T-cell (primary cell): Measurements from ENCODE around the gene LRRIQ1. TPM values are rescaled to one million over a fixed set of nuclear protein-coding genes. Genes with fewer than 3 reads are reported as not detected.

ENCODE experiments used
- ATAC-seq, 4 experiments: fragments of 200-7000 bp in 3 of 4; fragments of 150-1000 bp in 1 of 4; cut with Tn5 transposase; replicated peaks in 1 of 4; 1 replicate in 3 of 4; 2 replicates in 1 of 4; pipeline ENCODE4 v1.10.0; 2021; ENCODE audit warnings: moderate library complexity in 3 of 4, mild to moderate bottlenecking in 2 of 4, moderate number of reproducible peaks in 1 of 4
- CTCF ChIA-PET, 2 donors: fragments of 300-600 bp; sonication (Branson Sonifier 250); formaldehyde crosslinking; loops; one replicate each; lab custom pipeline; 2022; ENCODE audit warnings: antibody characterized with exemption in 2 of 2; lab: Charles Lee
- POLR2A ChIA-PET, 2 donors: fragments of 300-600 bp; sonication (Branson Sonifier 250); formaldehyde crosslinking; loops; one replicate each; lab custom pipeline; 2022; ENCODE audit warnings: antibody characterized with exemption in 2 of 2; lab: Charles Lee
- DNase-seq, 35 experiments: peaks; one replicate each; pipeline versions ENCODE4 v3.0.0 to v3.0.0-alpha.2; 2013 to 2023
- H3K27ac ChIP-seq: one replicate; pipeline ENCODE4 v1.5.1; 2013; ENCODE audit warnings: low read length
- H3K27me3 ChIP-seq, 2 experiments: replicated peaks in 1 of 2; 1 replicate in 1 of 2; 2 replicates in 1 of 2; pipeline versions ENCODE4 v1.6.1 to v1.7.0; 2013; ENCODE audit warnings: low read length in 1 of 2, mixed read lengths in 1 of 2; ENCODE audit not compliant: control insufficient read depth in 2 of 2, insufficient read depth in 2 of 2; ENCODE audit errors: extremely low read depth in 1 of 2
- H3K36me3 ChIP-seq, 2 donors: 1 replicate in 1 of 2; 2 replicates in 1 of 2; pipeline versions ENCODE4 v1.6.1 to v1.7.0; 2013; ENCODE audit warnings: low read length in 1 of 2; ENCODE audit not compliant: control insufficient read depth in 2 of 2, insufficient read depth in 1 of 2; ENCODE audit errors: extremely low read depth in 1 of 2
- H3K4me1 ChIP-seq, 2 experiments: 1 replicate in 1 of 2; 2 replicates in 1 of 2; pipeline versions ENCODE4 v1.6.1 to v1.7.0; 2013; ENCODE audit warnings: low read length in 2 of 2, mixed read lengths in 1 of 2; ENCODE audit not compliant: insufficient read depth in 2 of 2, control insufficient read depth in 1 of 2; ENCODE audit errors: extremely low read depth in 1 of 2
- H3K4me3 ChIP-seq, 2 donors: 1 replicate in 1 of 2; 2 replicates in 1 of 2; pipeline versions ENCODE4 v1.5.1 to v1.7.0; 2013; ENCODE audit warnings: mild to moderate bottlenecking in 2 of 2, low read length in 1 of 2, moderate library complexity in 1 of 2; ENCODE audit not compliant: control insufficient read depth in 1 of 2; ENCODE audit errors: extremely low read depth in 1 of 2
- H3K9me3 ChIP-seq: 2 replicates; pipeline ENCODE4 v1.7.0; 2013
- H3K27ac Mint-ChIP-seq, 2 donors: one replicate each; pipeline ENCODE4 v1.8.0; 2020 to 2021; ENCODE audit warnings: mild to moderate bottlenecking in 2 of 2, mixed read lengths in 2 of 2
- H3K27me3 Mint-ChIP-seq, 2 donors: one replicate each; pipeline ENCODE4 v1.8.0; 2021 to 2022; ENCODE audit warnings: mixed read lengths in 2 of 2
- H3K36me3 Mint-ChIP-seq: one replicate; pipeline ENCODE4 v1.8.0; 2021; ENCODE audit warnings: mixed read lengths
- H3K4me1 Mint-ChIP-seq, 3 donors: one replicate each; pipeline ENCODE4 v1.8.0; 2020 to 2022; ENCODE audit warnings: mixed read lengths in 3 of 3, mild to moderate bottlenecking in 1 of 3
- H3K4me3 Mint-ChIP-seq, 3 donors: one replicate each; pipeline ENCODE4 v1.8.0; 2020 to 2022; ENCODE audit warnings: mild to moderate bottlenecking in 3 of 3, mixed read lengths in 3 of 3, moderate library complexity in 3 of 3
- H3K9me3 Mint-ChIP-seq, 3 donors: one replicate each; pipeline ENCODE4 v1.8.0; 2020 to 2022; ENCODE audit warnings: mixed read lengths in 3 of 3
- WGBS: methylation state at CpG from one replicate; pipeline ENCODE4 v1.1.5; 2013; ENCODE audit warnings: missing lambda C conversion rate; ENCODE audit not compliant: insufficient coverage; 5-methylcytosine and 5-hydroxymethylcytosine counted together
- total RNA-seq, 35 experiments: library from RNA in 6 of 35; stranded (reverse) in 6 of 35; fragments of 120-200 nt in 1 of 35; gene quantifications; one replicate each; pipeline versions ENCODE4 v1.2.1 to v1.2.4 and lab custom pipeline; 2013 to 2026

The LRRIQ1 gene
- total RNA-seq, 5 donors from 2014 or later (not counting 1 experiment from before 2014, with no cell fraction given), result not detected

- CTCF ChIA-PET, result no interaction called here
- POLR2A ChIA-PET, result no interaction called here
- Histone ChIP-seq H3K4me3 (no peak overlapping the region), H3K9me3 (no peaks in the 10 kb centered on the region), H3K27me3 (no peaks in the 10 kb centered on the region), H3K4me1 (no peaks in the 10 kb centered on the region), H3K27ac (no peak overlapping the region), H3K36me3 (no peaks in the 10 kb centered on the region)
- Mint-ChIP-seq H3K4me1 (no peaks in the 10 kb centered on the region), H3K36me3 (no peaks in the 10 kb centered on the region), H3K27me3 (no peaks in the 10 kb centered on the region), H3K27ac (no peak overlapping the region), H3K9me3 (peaks cover 0 to 7% (median 2%) of the 10 kb centered on the region in 3 donors), H3K4me3 (no peak overlapping the region)
- ATAC-seq (no peak), DNase-seq (no peak)
- WGBS, result no CpG with 5 or more reads among the region's 2 CpGs
Observed at GRCh38 chr12:85092814-85093370, 56.7 kb downstream of the LRRIQ1 start.

GRCh38 chr12:85095501-85095900 lies 59.4 kb downstream of the LRRIQ1 start:
- H3K4me3 Mint-ChIP-seq, result no peak overlapping the region
- H3K9me3 Mint-ChIP-seq, result peaks cover 0 to 1% (median 0%) of the 10 kb centered on the region in 3 donors
- H3K4me1 Mint-ChIP-seq, result no peaks in the 10 kb centered on the region
- H3K4me3 ChIP-seq, result no peak overlapping the region
- H3K27ac Mint-ChIP-seq, result no peak overlapping the region
- POLR2A ChIA-PET, result interaction anchor here in 1 of 2 donors (0.6 kb wide), 1 partner anchor 920 kb away, joined by 12 read pairs; no protein-coding TSS in a partner anchor
- H3K4me1 ChIP-seq, result no peaks in the 10 kb centered on the region
- no peaks in the 10 kb centered on the region for H3K27me3 Mint-ChIP-seq
- no peaks in the 10 kb centered on the region for H3K36me3 Mint-ChIP-seq
- no peaks in the 10 kb centered on the region for H3K9me3 ChIP-seq
- no peaks in the 10 kb centered on the region for H3K36me3 ChIP-seq
- ATAC-seq (no peak), DNase-seq (no peak)
- CTCF ChIA-PET, result no interaction called here
- H3K27ac ChIP-seq, result no peak overlapping the region
- no peaks in the 10 kb centered on the region for H3K27me3 ChIP-seq

GRCh38 chr12:85130646-85131045 lies 94.5 kb downstream of the LRRIQ1 start:
- Histone ChIP-seq H3K27me3 (no peaks in the 10 kb centered on the region), H3K27ac (no peak overlapping the region), H3K4me3 (no peak overlapping the region), H3K36me3 (no peaks in the 10 kb centered on the region), H3K9me3 (no peaks in the 10 kb centered on the region), H3K4me1 (no peaks in the 10 kb centered on the region)
- H3K36me3 Mint-ChIP-seq, result no peaks in the 10 kb centered on the region
- WGBS, result 82% methylated on average over 3 of the region's 6 CpGs
- ChIA-PET CTCF (no interaction called here), POLR2A (no interaction called here)
- H3K27me3 Mint-ChIP-seq, result no peaks in the 10 kb centered on the region
- no peak overlapping the region for H3K27ac Mint-ChIP-seq
- H3K4me1 Mint-ChIP-seq, result no peaks in the 10 kb centered on the region
- H3K4me3 Mint-ChIP-seq, result no peak overlapping the region
- no peak for DNase-seq
- peaks cover 5 to 20% (median 5%) of the 10 kb centered on the region in 3 donors for H3K9me3 Mint-ChIP-seq
- no peak for ATAC-seq

GRCh38 chr12:85138833-85139232 lies 102.7 kb downstream of the LRRIQ1 start:
- H3K4me1 Mint-ChIP-seq, result no peaks in the 10 kb centered on the region
- H3K4me3 Mint-ChIP-seq, result no peak overlapping the region
- no peaks in the 10 kb centered on the region for H3K36me3 Mint-ChIP-seq
- peaks cover 2 to 4% (median 4%) of the 10 kb centered on the region in 3 donors for H3K9me3 Mint-ChIP-seq
- Histone ChIP-seq H3K9me3 (no peaks in the 10 kb centered on the region), H3K27me3 (no peaks in the 10 kb centered on the region), H3K4me3 (no peak overlapping the region), H3K27ac (no peak overlapping the region), H3K4me1 (no peaks in the 10 kb centered on the region), H3K36me3 (no peaks in the 10 kb centered on the region)
- no CpG with 5 or more reads among the region's 1 CpG for WGBS
- no peak for ATAC-seq
- POLR2A ChIA-PET, result no interaction called here
- no peak for DNase-seq
- CTCF ChIA-PET, result no interaction called here
- H3K27ac Mint-ChIP-seq, result no peak overlapping the region
- H3K27me3 Mint-ChIP-seq, result no peaks in the 10 kb centered on the region

- H3K27me3 ChIP-seq, result no peaks in the 10 kb centered on the region
- no peak overlapping the region for H3K27ac ChIP-seq
- H3K36me3 ChIP-seq, result no peaks in the 10 kb centered on the region
- Mint-ChIP-seq H3K27me3 (no peaks in the 10 kb centered on the region), H3K36me3 (no peaks in the 10 kb centered on the region), H3K9me3 (peaks cover 2 to 14% (median 7%) of the 10 kb centered on the region in 3 donors), H3K27ac (no peak overlapping the region), H3K4me1 (no peaks in the 10 kb centered on the region), H3K4me3 (no peak overlapping the region)
- no CpG with 5 or more reads among the region's 1 CpG for WGBS
- H3K9me3 ChIP-seq, result no peaks in the 10 kb centered on the region
- no peaks in the 10 kb centered on the region for H3K4me1 ChIP-seq
- CTCF ChIA-PET, result no interaction called here
- POLR2A ChIA-PET, result no interaction called here
- no peak for ATAC-seq
- no peak for DNase-seq
- H3K4me3 ChIP-seq, result no peak overlapping the region
Observed at GRCh38 chr12:85147331-85147730, 111.2 kb downstream of the LRRIQ1 start.

GRCh38 chr12:85152311-85152729 lies 116.2 kb downstream of the LRRIQ1 start:
- Histone ChIP-seq H3K27me3 (no peaks in the 10 kb centered on the region), H3K9me3 (no peaks in the 10 kb centered on the region), H3K4me1 (no peaks in the 10 kb centered on the region), H3K4me3 (no peak overlapping the region), H3K36me3 (no peaks in the 10 kb centered on the region), H3K27ac (no peak overlapping the region)
- Mint-ChIP-seq H3K4me3 (no peak overlapping the region), H3K36me3 (no peaks in the 10 kb centered on the region), H3K9me3 (peaks cover 0 to 4% (median 0%) of the 10 kb centered on the region in 3 donors), H3K4me1 (no peaks in the 10 kb centered on the region), H3K27me3 (no peaks in the 10 kb centered on the region), H3K27ac (no peak overlapping the region)
- ChIA-PET CTCF (no interaction called here), POLR2A (no interaction called here)
- DNase-seq (no peak), ATAC-seq (no peak)
- no CpG with 5 or more reads among the region's 2 CpGs for WGBS

GRCh38 chr12:85155791-85156190 lies 119.6 kb downstream of the LRRIQ1 start:
- H3K9me3 Mint-ChIP-seq, result no peaks in the 10 kb centered on the region
- DNase-seq (no peak), ATAC-seq (no peak)
- H3K36me3 Mint-ChIP-seq, result no peaks in the 10 kb centered on the region
- H3K4me3 Mint-ChIP-seq, result no peak overlapping the region
- H3K27me3 Mint-ChIP-seq, result no peaks in the 10 kb centered on the region
- Histone ChIP-seq H3K4me3 (no peak overlapping the region), H3K36me3 (no peaks in the 10 kb centered on the region), H3K27me3 (no peaks in the 10 kb centered on the region), H3K9me3 (no peaks in the 10 kb centered on the region), H3K4me1 (no peaks in the 10 kb centered on the region), H3K27ac (no peak overlapping the region)
- ChIA-PET POLR2A (no interaction called here), CTCF (no interaction called here)
- no peaks in the 10 kb centered on the region for H3K4me1 Mint-ChIP-seq
- no CpG with 5 or more reads among the region's 2 CpGs for WGBS
- no peak overlapping the region for H3K27ac Mint-ChIP-seq
